Mucosa of stomach (tissue), 1 donor: ENCODE measurements around the gene YPEL5.

Source experiments
- H3K27me3 ChIP-seq: one replicate; pipeline ENCODE4 v1.7.0; 2013; ENCODE audit warnings: mild to moderate bottlenecking, low read length; ENCODE audit not compliant: control insufficient read depth, insufficient read depth
- H3K36me3 ChIP-seq: one replicate; pipeline ENCODE4 v1.7.0; 2013; ENCODE audit warnings: low read length; ENCODE audit not compliant: control insufficient read depth, insufficient read depth
- H3K4me1 ChIP-seq: one replicate; pipeline ENCODE4 v1.7.0; 2013; ENCODE audit warnings: mild to moderate bottlenecking, low read length; ENCODE audit not compliant: control insufficient read depth, insufficient read depth
- H3K4me3 ChIP-seq: one replicate; pipeline ENCODE4 v1.7.0; 2013; ENCODE audit warnings: low read length
- H3K9ac ChIP-seq: one replicate; pipeline ENCODE4 v1.7.0; 2013; ENCODE audit warnings: mild to moderate bottlenecking, low read length, moderate library complexity
- H3K9me3 ChIP-seq: one replicate; pipeline ENCODE4 v1.7.0; 2013; ENCODE audit warnings: mild to moderate bottlenecking, low read length, moderate library complexity; ENCODE audit not compliant: control insufficient read depth
- donor health status: Pancreatic carcinoma.

The YPEL5 gene

DNA sequence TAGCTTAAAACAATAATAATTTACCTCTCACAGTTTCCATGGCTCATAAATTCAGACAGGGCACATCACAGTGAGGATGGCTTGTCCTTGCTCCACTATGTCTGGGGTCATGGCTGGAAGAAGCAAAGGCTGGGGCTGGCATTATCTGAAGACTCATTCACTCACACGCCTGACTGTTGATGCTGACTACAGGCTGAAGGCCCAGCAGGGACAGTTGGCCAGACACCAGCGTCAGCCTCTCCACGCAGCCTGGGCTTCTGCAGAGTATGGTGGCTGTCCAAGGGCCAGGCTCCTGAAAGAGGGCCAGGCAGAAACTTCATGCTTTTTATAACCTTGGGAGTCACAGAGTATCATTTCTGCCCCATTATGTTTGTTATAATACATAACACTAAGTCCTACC, 33.4 kb downstream of the YPEL5 start:
- no peak overlapping the region for H3K4me3 ChIP-seq
- no peaks in the 10 kb centered on the region for H3K27me3 ChIP-seq
- H3K4me1 ChIP-seq: no peaks in the 10 kb centered on the region
- H3K9ac ChIP-seq: no peak overlapping the region
- no peaks in the 10 kb centered on the region for H3K36me3 ChIP-seq
- H3K9me3 ChIP-seq: no peaks in the 10 kb centered on the region

- H3K4me3 ChIP-seq: no peak overlapping the region
- H3K9me3 ChIP-seq: no peaks in the 10 kb centered on the region
- no peaks in the 10 kb centered on the region for H3K4me1 ChIP-seq
- H3K27me3 ChIP-seq: no peaks in the 10 kb centered on the region
- no peak overlapping the region for H3K9ac ChIP-seq
- no peaks in the 10 kb centered on the region for H3K36me3 ChIP-seq
Measured at GRCh38 chr2:30181176-30181575, 34.4 kb downstream of the YPEL5 start.

GRCh38 chr2:30184035-30184434, 37.2 kb downstream of the YPEL5 start:
- H3K9ac ChIP-seq: no peak overlapping the region
- no peaks in the 10 kb centered on the region for H3K9me3 ChIP-seq
- H3K27me3 ChIP-seq: no peaks in the 10 kb centered on the region
- H3K36me3 ChIP-seq: no peaks in the 10 kb centered on the region
- H3K4me1 ChIP-seq: no peaks in the 10 kb centered on the region
- no peak overlapping the region for H3K4me3 ChIP-seq

DNA sequence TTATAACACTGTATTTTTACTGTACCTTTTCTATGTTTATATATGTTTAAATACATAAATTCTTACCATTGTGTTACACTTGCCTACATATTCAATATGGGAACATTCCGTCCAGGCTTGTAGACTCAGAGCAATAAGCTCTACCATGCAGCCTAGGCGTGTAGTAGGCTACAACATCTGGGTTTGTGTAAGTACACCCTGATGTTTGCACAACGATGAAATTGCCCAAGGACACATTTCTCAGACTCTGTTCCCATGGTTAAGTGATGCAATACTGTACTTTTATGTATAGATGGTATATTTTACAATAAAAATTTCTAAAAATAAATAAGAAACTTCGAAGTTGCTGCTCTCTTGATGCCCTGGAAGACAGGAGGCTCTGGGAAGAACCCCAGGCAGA, 38.4 kb downstream of the YPEL5 start:
- Histone ChIP-seq H3K27me3 (no peaks in the 10 kb centered on the region), H3K4me1 (no peaks in the 10 kb centered on the region), H3K9ac (no peak overlapping the region), H3K4me3 (no peak overlapping the region), H3K9me3 (no peaks in the 10 kb centered on the region), H3K36me3 (no peaks in the 10 kb centered on the region)

DNA sequence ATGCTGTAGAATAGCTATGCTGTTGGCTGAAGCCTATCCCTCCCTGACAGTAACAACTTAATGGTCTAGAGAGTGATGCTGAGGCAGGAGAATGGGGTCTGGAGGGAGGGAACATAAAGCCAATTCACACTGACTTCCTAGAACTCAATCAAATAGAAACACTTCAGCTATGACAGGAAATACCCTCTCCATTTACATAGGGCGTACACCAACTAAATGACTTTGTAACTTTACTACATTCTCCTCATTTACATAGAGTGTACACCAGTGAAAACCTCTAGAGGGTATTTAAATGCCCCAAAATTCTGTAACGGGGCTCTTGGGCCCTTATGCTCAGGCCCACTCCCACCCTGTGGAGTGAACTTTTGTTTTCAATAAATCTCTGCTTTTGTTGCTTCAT, 41.5 kb downstream of the YPEL5 start:
- H3K4me3 ChIP-seq: no peak overlapping the region
- no peak overlapping the region for H3K9ac ChIP-seq
- H3K4me1 ChIP-seq: no peaks in the 10 kb centered on the region
- H3K27me3 ChIP-seq: no peaks in the 10 kb centered on the region
- H3K9me3 ChIP-seq: no peaks in the 10 kb centered on the region
- no peaks in the 10 kb centered on the region for H3K36me3 ChIP-seq

GRCh38 chr2:30190637-30191036, 43.8 kb downstream of the YPEL5 start:
- no peaks in the 10 kb centered on the region for H3K36me3 ChIP-seq
- H3K9ac ChIP-seq: no peak overlapping the region
- H3K27me3 ChIP-seq: no peaks in the 10 kb centered on the region
- H3K4me3 ChIP-seq: no peak overlapping the region
- H3K4me1 ChIP-seq: no peaks in the 10 kb centered on the region
- no peaks in the 10 kb centered on the region for H3K9me3 ChIP-seq

- H3K36me3 ChIP-seq: no peaks in the 10 kb centered on the region
- H3K9ac ChIP-seq: no peak overlapping the region
- no peaks in the 10 kb centered on the region for H3K9me3 ChIP-seq
- H3K27me3 ChIP-seq: no peaks in the 10 kb centered on the region
- no peak overlapping the region for H3K4me3 ChIP-seq
- no peaks in the 10 kb centered on the region for H3K4me1 ChIP-seq
Measured at GRCh38 chr2:30191107-30191506, 44.3 kb downstream of the YPEL5 start.

DNA sequence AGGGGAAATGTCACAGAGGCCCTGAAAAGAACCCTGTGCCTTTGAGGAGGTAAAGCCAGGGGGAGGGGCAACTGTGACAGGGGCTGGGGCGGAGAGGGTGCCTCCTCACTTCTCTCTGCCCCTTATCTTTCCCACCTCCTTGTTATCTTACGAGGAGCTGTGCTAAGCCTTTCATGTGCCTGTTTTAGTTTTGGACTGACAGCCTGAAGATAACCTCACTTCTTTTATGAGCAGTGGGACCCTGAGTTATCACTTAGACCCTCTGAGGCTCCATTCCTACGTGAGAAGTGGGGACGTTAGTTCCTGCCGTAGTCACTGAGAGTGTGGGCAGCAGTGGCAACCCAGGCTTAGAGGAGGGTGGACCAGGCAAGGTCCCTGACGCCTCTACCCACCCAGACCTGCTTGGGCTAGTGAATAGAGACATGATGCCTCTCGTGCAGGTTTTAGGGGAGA, 45.0 kb downstream of the YPEL5 start:
- Histone ChIP-seq H3K4me1 (no peaks in the 10 kb centered on the region), H3K27me3 (no peaks in the 10 kb centered on the region)

GRCh38 chr2:30192314-30192713, 45.5 kb downstream of the YPEL5 start:
- H3K27me3 ChIP-seq: no peaks in the 10 kb centered on the region
- no peaks in the 10 kb centered on the region for H3K9me3 ChIP-seq
- H3K9ac ChIP-seq: no peak overlapping the region
- no peaks in the 10 kb centered on the region for H3K36me3 ChIP-seq
- H3K4me3 ChIP-seq: no peak overlapping the region
- H3K4me1 ChIP-seq: no peaks in the 10 kb centered on the region

More for the DNA sequence above, 45.0 kb downstream of the YPEL5 start:
- H3K4me3 ChIP-seq: no peak overlapping the region
- H3K36me3 ChIP-seq: no peaks in the 10 kb centered on the region
- H3K9ac ChIP-seq: no peak overlapping the region
- H3K9me3 ChIP-seq: no peaks in the 10 kb centered on the region

DNA sequence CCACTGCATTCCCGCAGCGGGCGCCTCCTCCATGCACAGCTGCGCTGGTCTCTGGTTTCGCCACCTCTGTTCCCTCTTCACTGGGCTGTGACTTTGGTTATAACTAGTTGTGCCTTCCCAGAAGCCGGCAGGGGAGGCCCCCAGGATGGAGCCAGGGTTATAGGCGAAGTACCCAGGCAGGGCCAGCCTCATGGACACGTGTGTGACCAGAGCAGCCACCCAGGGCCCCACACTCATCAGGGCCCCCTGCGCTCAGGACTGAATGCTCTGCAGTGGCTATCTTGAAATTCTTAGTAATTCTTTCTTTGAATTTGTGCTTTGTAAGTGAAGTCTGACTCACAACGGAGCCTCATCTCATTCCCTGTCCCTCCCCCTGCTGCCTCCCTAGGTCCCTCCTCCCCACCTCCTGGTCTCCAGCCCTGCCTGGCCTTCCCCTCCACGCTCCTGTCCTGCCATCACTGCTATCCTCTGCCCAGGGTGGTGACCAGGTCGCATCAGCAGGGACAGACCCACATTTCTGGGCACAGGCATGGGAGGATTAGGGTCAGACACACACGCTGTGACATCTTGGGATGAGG, 46.4 kb downstream of the YPEL5 start:
- no peak overlapping the region for H3K4me3 ChIP-seq

DNA sequence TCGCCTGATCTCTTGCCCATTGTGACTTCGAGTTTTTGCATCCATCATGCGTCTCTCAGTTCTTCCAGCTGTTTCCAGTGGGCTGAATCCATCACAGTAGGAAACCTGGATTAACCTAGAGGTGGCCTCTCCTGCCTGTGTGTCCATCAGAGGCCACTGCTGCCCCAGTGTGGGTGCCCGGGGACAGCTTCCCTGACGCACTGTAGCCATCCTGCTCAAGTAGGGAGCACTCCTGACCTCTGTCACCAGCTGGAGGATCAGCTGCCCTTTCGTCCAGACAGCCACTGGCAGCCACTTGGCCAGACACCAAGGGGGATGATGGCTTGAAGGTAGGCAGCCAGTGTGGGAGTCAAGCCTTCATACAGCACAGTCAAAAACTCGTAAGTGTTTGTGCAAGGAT, 47.6 kb downstream of the YPEL5 start:
- H3K9ac ChIP-seq: no peak overlapping the region
- H3K36me3 ChIP-seq: no peaks in the 10 kb centered on the region
- no peak overlapping the region for H3K4me3 ChIP-seq
- H3K4me1 ChIP-seq: no peaks in the 10 kb centered on the region
- H3K27me3 ChIP-seq: no peaks in the 10 kb centered on the region
- no peaks in the 10 kb centered on the region for H3K9me3 ChIP-seq

More for the DNA sequence above, 46.4 kb downstream of the YPEL5 start:
- Histone ChIP-seq H3K4me1 (no peaks in the 10 kb centered on the region), H3K9me3 (no peaks in the 10 kb centered on the region), H3K36me3 (no peaks in the 10 kb centered on the region), H3K9ac (no peak overlapping the region), H3K27me3 (no peaks in the 10 kb centered on the region)

- Histone ChIP-seq H3K36me3 (no peaks in the 10 kb centered on the region), H3K9ac (no peak overlapping the region), H3K27me3 (no peaks in the 10 kb centered on the region), H3K4me1 (no peaks in the 10 kb centered on the region), H3K4me3 (no peak overlapping the region), H3K9me3 (no peaks in the 10 kb centered on the region)
Measured at GRCh38 chr2:30195016-30195415, 48.2 kb downstream of the YPEL5 start.
